ENCODE measurements around the gene SNX20. TPM values are rescaled to one million over a fixed set of nuclear protein-coding genes. Genes with fewer than 3 reads are reported as not detected.

SNX20 gene
- total and polyA plus RNA-seq, 2 of the 4 experiments (the other 2 are of a cell fraction): not detected

DNA sequence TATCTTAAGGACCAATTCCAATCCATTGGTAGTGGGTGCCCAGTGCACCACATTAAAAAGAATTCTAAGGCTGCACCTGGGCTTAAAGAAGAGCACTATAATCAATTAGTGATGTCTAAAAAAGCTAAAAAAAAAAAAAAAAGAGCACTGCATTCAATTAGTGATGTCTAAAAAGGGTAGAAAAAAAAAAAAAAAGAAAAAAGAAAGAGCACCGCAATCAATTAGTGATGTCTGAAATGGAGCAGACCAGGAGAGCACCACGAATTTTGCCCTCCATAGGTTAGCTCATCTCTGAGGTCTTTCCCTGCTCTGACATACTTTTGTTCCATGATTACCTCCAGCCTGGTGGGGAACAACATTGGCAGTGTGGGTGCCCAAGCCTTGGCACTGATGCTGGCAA, 41.8 kb upstream of the SNX20 start:
- Histone ChIP-seq H2AFZ (replicated peaks; ENCODE audit: low read length, poor library complexity) (no peak overlapping the region), H4K5ac (ENCODE audit: low read depth, low read length) (no peak overlapping the region), H3K4me1 (ENCODE audit: control insufficient read depth, insufficient read depth, low read length) (no peaks in the 10 kb centered on the region), H3K79me1 (ENCODE audit: low read depth in 1 of 2, low read length in 2 of 2) (no peaks in the 10 kb centered on the region), H3K36me3 (ENCODE audit: control insufficient read depth, insufficient read depth, low read length) (no peaks in the 10 kb centered on the region), H3K4me2 (ENCODE audit: low read depth, low read length) (no peak overlapping the region), H3K9ac (ENCODE audit: low read depth, low read length) (no peak overlapping the region), H3K9me1 (ENCODE audit: insufficient read depth, low read length) (no peaks in the 10 kb centered on the region), H2BK5ac (ENCODE audit: low read depth, low read length, poor library complexity, severe bottlenecking) (no peak overlapping the region), H3K18ac (ENCODE audit: low read depth, low read length) (no peak overlapping the region), H4K91ac (ENCODE audit: insufficient read depth, low read depth, low read length) (no peak overlapping the region), H3K4me3 (ENCODE audit: insufficient read depth, low read depth, low read length) (no peak overlapping the region), H4K20me1 (ENCODE audit: insufficient read depth, low read length) (no peaks in the 10 kb centered on the region), H2AK5ac (ENCODE audit: low read depth, low read length) (no peak overlapping the region), H3K4ac (ENCODE audit: low read depth, low read length) (no peak overlapping the region), H3K56ac (ENCODE audit: extremely low read depth, insufficient read depth, low read length) (no peak overlapping the region; the same call in 1 of the 2 replicates), H3K14ac (replicated peaks; ENCODE audit: low read depth, low read length) (no peak overlapping the region), H2AK9ac (replicated peaks; ENCODE audit: low read depth, low read length, poor library complexity) (no peak overlapping the region), H2BK120ac (ENCODE audit: low read depth, low read length) (no peak overlapping the region), H2BK20ac (ENCODE audit: low read depth, low read length) (no peak overlapping the region), H3K9me3 (ENCODE audit: control insufficient read depth, insufficient read depth, low read length) (no peaks in the 10 kb centered on the region; the same call in 1 of the 2 replicates), H4K8ac (ENCODE audit: low read depth in 2 of 2, low read length in 2 of 2) (no peak overlapping the region), H3K27me3 (ENCODE audit: control insufficient read depth, insufficient read depth, low read length) (no peaks in the 10 kb centered on the region; the same call in 1 of the 2 replicates), H3K27ac (ENCODE audit: insufficient read depth, low read length) (no peak overlapping the region), H3K23ac (ENCODE audit: low read depth, low read length) (no peak overlapping the region), H2BK15ac (ENCODE audit: low read depth, low read length) (no peak overlapping the region)
- TF ChIP-seq MXI1 (IDR thresholded peaks at IDR 0.05; ENCODE audit: borderline replicate concordance, low read depth, low read length): no peak
- TF ChIP-seq, protein P1, sequence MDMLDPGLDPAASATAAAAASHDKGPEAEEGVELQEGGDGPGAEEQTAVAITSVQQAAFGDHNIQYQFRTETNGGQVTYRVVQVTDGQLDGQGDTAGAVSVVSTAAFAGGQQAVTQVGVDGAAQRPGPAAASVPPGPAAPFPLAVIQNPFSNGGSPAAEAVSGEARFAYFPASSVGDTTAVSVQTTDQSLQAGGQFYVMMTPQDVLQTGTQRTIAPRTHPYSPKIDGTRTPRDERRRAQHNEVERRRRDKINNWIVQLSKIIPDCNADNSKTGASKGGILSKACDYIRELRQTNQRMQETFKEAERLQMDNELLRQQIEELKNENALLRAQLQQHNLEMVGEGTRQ (IDR thresholded peaks at IDR 0.05; ENCODE audit: low read depth, low read length): no peak
- TF ChIP-seq, protein P2, sequence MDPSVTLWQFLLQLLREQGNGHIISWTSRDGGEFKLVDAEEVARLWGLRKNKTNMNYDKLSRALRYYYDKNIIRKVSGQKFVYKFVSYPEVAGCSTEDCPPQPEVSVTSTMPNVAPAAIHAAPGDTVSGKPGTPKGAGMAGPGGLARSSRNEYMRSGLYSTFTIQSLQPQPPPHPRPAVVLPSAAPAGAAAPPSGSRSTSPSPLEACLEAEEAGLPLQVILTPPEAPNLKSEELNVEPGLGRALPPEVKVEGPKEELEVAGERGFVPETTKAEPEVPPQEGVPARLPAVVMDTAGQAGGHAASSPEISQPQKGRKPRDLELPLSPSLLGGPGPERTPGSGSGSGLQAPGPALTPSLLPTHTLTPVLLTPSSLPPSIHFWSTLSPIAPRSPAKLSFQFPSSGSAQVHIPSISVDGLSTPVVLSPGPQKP (IDR thresholded peaks at IDR 0.05; ENCODE audit: borderline replicate concordance, low read depth, low read length): no peak
- no peak for TF ChIP-seq RCOR1 (IDR thresholded peaks at IDR 0.05; ENCODE audit: insufficient replicate concordance, low read length)
- TF ChIP-seq POLR2A (IDR thresholded peaks at IDR 0.05; ENCODE audit: low read depth, low read length): no peak
- no peak for TF ChIP-seq NFE2L2 (IDR thresholded peaks at IDR 0.05; ENCODE audit: low read depth, low read length)
- TF ChIP-seq SMC3 (IDR thresholded peaks at IDR 0.05; ENCODE audit: low read depth, low read length): no peak
- TF ChIP-seq BHLHE40 (IDR thresholded peaks at IDR 0.05; ENCODE audit: low read depth, low read length): no peak
- TF ChIP-seq RAD21 (IDR thresholded peaks at IDR 0.05; ENCODE audit: low read length): no peak
- no peak for TF ChIP-seq MAFK (IDR thresholded peaks at IDR 0.05; ENCODE audit: low read depth, low read length)
- TF ChIP-seq CHD1 (IDR thresholded peaks at IDR 0.05; ENCODE audit: low read depth, low read length): no peak
- TF ChIP-seq FOS (IDR thresholded peaks at IDR 0.05; ENCODE audit: low read depth, low read length): no peak
- dilution Hi-C loops (cut with HindIII; ENCODE audit: low sequenced_read_pairs, unreplicated experiment): no loop called here
- WGBS, 2 experiments (ENCODE audit: extremely low coverage in 2 of 2, insufficient read length in 1 of 2): no CpG with 5 or more reads among the region's 2 CpGs
- ChIA-PET CTCF (no interaction called here), POLR2A (ENCODE audit: unreplicated experiment) (no interaction called here)
- no TSS peak for BruUV-seq (replicated peaks)
- no peak for ATAC-seq (ENCODE audit: low read depth)
- no peak for DNase-seq
- intact Hi-C loops (cut with micrococcal nuclease): no loop called here
- in situ Hi-C loops (cut with MboI; ENCODE audit: low sequenced_read_pairs): no loop called here

Data from IMR-90 (cell line).